ENCODE measurements around the gene AMER2. TPM values are rescaled to one million over a fixed set of nuclear protein-coding genes. Genes with fewer than 3 reads are reported as not detected.

AMER2 gene
- polyA plus RNA-seq, 1 of the 3 experiments (the other 2 are of a cell fraction): not detected

DNA sequence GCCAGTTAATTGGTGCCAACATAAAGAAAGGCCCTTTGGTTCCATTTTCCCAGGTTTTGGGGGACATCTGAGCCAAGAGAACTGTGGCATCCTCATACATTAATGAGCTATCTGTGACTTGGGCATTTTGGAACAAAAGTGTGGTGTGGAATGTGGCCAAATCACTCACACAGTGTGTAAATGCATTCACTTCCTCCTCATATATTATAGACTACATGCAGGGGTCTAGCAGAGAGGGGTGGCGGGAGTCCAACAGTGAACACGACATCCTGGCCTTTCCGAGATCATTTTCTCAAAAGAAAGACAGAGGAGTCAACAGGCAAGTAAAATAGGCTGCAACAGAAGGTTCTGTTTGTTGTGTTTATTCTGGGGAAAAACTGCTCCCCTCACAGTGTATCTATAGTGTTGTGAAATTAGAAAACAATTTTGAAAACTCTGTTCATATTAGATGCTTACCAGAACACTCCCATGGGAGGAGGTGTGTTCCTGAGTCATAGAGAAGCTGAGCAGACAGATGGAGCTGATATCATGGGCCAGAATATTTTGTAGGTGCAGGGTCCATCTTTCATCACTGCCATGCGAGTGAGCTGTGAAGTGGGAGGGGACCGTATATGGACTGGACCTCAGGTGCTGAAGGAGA lies 39.2 kb downstream of the AMER2 start:
- ChIA-PET POLR2A (no interaction called here), CTCF (interaction anchor here (2.4 kb wide), 1 partner anchor 19 kb away, joined by 7 read pairs; no protein-coding TSS in a partner anchor)
- Histone ChIP-seq H3K4me3 (ENCODE audit: low read depth in 2 of 2, low read length in 1 of 2) (no peak overlapping the region), H3F3A (replicated peaks; ENCODE audit: insufficient read depth) (no peaks in the 10 kb centered on the region), H3K36me3 (replicated peaks in 1 of 2; ENCODE audit: control insufficient read depth in 1 of 2, insufficient read depth in 2 of 2, low read length in 1 of 2) (no peaks in the 10 kb centered on the region), H2AFZ (ENCODE audit: low read depth) (no peak overlapping the region), H3K4me2 (no peak overlapping the region), H3K4me1 (ENCODE audit: control insufficient read depth in 1 of 2, insufficient read depth in 2 of 2, low read depth in 1 of 2, low read length in 1 of 2) (no peaks in the 10 kb centered on the region), H3K9me2 (no peaks in the 10 kb centered on the region), H3K27me3 (ENCODE audit: insufficient read depth) (no peaks in the 10 kb centered on the region; the same call in 1 of the 2 replicates), H3K27ac (ENCODE audit: low read depth in 2 of 2, low read length in 1 of 2) (no peak overlapping the region), H3K9ac (no peak overlapping the region), H3K9me3 (no peaks in the 10 kb centered on the region), H3K79me2 (ENCODE audit: insufficient read depth) (no peaks in the 10 kb centered on the region), H4K20me1 (ENCODE audit: insufficient read depth) (no peaks in the 10 kb centered on the region)
- TF ChIP-seq RFX5 (IDR thresholded peaks at IDR 0.05; ENCODE audit: low read length) (no peak), NFIC (IDR thresholded peaks at IDR 0.05; ENCODE audit: borderline replicate concordance) (no peak), SMC3 (IDR thresholded peaks at IDR 0.05; ENCODE audit: low read depth, low read length) (no peak), CHD2 (IDR thresholded peaks at IDR 0.05; ENCODE audit: low read length, partially characterized antibody) (no peak), RCOR1 (IDR thresholded peaks at IDR 0.05; ENCODE audit: low read length) (no peak), ELF1 (IDR thresholded peaks at IDR 0.05) (no peak), MXI1 (IDR thresholded peaks at IDR 0.05; ENCODE audit: low read depth, low read length) (no peak)
- TF ChIP-seq, protein P1, sequence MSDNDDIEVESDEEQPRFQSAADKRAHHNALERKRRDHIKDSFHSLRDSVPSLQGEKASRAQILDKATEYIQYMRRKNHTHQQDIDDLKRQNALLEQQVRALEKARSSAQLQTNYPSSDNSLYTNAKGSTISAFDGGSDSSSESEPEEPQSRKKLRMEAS (IDR thresholded peaks at IDR 0.05; ENCODE audit: low read depth): no peak
- TF ChIP-seq, protein P2, sequence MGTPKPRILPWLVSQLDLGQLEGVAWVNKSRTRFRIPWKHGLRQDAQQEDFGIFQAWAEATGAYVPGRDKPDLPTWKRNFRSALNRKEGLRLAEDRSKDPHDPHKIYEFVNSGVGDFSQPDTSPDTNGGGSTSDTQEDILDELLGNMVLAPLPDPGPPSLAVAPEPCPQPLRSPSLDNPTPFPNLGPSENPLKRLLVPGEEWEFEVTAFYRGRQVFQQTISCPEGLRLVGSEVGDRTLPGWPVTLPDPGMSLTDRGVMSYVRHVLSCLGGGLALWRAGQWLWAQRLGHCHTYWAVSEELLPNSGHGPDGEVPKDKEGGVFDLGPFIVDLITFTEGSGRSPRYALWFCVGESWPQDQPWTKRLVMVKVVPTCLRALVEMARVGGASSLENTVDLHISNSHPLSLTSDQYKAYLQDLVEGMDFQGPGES (IDR thresholded peaks at IDR 0.05; ENCODE audit: low read depth, low read length): no peak
- no peak for DNase-seq
- 12% methylated on average over 5 of the region's 5 CpGs for WGBS (ENCODE audit: low lambda C conversion rate)

DNA sequence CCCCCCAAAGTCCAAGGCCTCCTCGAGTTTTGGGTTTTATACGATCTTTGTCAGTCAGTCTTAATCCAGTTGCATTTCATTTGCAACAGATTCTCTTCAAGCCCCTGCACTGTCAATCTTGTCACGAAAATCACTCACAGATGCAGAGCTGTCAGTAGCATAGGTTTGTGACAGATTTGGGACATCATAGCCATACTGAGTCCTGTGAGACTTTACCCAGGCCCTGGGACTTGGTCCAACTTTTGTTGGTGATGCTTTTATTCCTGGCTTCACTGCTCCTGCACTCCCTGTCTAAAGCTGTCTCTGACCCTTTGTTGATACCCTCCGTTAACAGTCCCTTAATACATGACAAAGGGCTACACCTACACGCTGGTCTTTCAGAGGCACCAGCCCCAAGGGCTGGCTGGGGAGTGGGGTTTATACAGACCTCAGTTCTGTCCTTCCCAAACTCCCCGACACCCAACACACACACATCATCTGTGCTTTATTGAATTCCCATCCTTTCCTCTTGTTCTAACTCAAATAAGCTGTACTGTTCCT lies 40.1 kb downstream of the AMER2 start:
- Histone ChIP-seq H3K4me1 (ENCODE audit: control insufficient read depth in 1 of 2, insufficient read depth in 2 of 2, low read depth in 1 of 2, low read length in 1 of 2) (no peaks in the 10 kb centered on the region), H3K27ac (ENCODE audit: low read depth in 2 of 2, low read length in 1 of 2) (no peak overlapping the region), H3K27me3 (ENCODE audit: insufficient read depth) (no peaks in the 10 kb centered on the region), H3K9me2 (no peaks in the 10 kb centered on the region), H3K4me2 (no peak overlapping the region), H3K4me3 (ENCODE audit: low read depth in 2 of 2, low read length in 1 of 2) (no peak overlapping the region), H4K20me1 (ENCODE audit: insufficient read depth) (no peaks in the 10 kb centered on the region), H3K36me3 (replicated peaks in 1 of 2; ENCODE audit: control insufficient read depth in 1 of 2, insufficient read depth in 2 of 2, low read length in 1 of 2) (no peaks in the 10 kb centered on the region), H3K9me3 (no peaks in the 10 kb centered on the region), H2AFZ (ENCODE audit: low read depth) (no peak overlapping the region), H3F3A (replicated peaks; ENCODE audit: insufficient read depth) (no peaks in the 10 kb centered on the region), H3K9ac (no peak overlapping the region), H3K79me2 (ENCODE audit: insufficient read depth) (no peaks in the 10 kb centered on the region)
- DNase-seq: no peak
- TF ChIP-seq MEF2A (IDR thresholded peaks at IDR 0.05; ENCODE audit: borderline replicate concordance, low read depth) (no peak), EP300 (IDR thresholded peaks at IDR 0.05; ENCODE audit: borderline replicate concordance in 1 of 2, low read depth in 1 of 2, low read length in 1 of 2) (no peak), YY1 (IDR thresholded peaks at IDR 0.05; ENCODE audit: low read depth) (no peak)
- TF ChIP-seq, protein P1 (IDR thresholded peaks at IDR 0.05; ENCODE audit: low read depth): no peak
- ChIA-PET CTCF (interaction anchor here (1.1 to 1.8 kb wide), 2 partner anchors 17 to 288 kb away, joined by 3 to 5 read pairs; no protein-coding TSS in a partner anchor), POLR2A (no interaction called here)
- WGBS (ENCODE audit: low lambda C conversion rate): 2% methylated on average over 6 of the region's 6 CpGs
